Epithelial cell of proximal tubule (primary cell): Measurements from ENCODE around the gene NAGPA. TPM values are rescaled to one million over a fixed set of nuclear protein-coding genes. Genes with fewer than 3 reads are reported as not detected.

ENCODE experiments used
- DNase-seq: peaks from one replicate; pipeline ENCODE4 v3.0.0-alpha.2; 2011; ENCODE audit warnings: low read depth
- H3K4me3 ChIP-seq: 2 replicates; pipeline ENCODE4 v1.5.1; 2011; ENCODE audit warnings: low read depth, mild to moderate bottlenecking, low read length
- total RNA-seq: library from RNA; depleted of rRNA; stranded (reverse); fragments of >200 nt; gene quantifications from 2 replicates; pipeline ENCODE4 v1.2.3, GENCODE V29; 2015
- TF ChIP-seq, protein P1 (sequence below): conservative IDR thresholded peaks from 2 replicates; pipeline ENCODE4 v1.5.1; 2012; ENCODE audit warnings: low read depth, mild to moderate bottlenecking, low read length

NAGPA gene
- total RNA-seq, 1 donor from 2014 or later = 15.8 TPM

DNA sequence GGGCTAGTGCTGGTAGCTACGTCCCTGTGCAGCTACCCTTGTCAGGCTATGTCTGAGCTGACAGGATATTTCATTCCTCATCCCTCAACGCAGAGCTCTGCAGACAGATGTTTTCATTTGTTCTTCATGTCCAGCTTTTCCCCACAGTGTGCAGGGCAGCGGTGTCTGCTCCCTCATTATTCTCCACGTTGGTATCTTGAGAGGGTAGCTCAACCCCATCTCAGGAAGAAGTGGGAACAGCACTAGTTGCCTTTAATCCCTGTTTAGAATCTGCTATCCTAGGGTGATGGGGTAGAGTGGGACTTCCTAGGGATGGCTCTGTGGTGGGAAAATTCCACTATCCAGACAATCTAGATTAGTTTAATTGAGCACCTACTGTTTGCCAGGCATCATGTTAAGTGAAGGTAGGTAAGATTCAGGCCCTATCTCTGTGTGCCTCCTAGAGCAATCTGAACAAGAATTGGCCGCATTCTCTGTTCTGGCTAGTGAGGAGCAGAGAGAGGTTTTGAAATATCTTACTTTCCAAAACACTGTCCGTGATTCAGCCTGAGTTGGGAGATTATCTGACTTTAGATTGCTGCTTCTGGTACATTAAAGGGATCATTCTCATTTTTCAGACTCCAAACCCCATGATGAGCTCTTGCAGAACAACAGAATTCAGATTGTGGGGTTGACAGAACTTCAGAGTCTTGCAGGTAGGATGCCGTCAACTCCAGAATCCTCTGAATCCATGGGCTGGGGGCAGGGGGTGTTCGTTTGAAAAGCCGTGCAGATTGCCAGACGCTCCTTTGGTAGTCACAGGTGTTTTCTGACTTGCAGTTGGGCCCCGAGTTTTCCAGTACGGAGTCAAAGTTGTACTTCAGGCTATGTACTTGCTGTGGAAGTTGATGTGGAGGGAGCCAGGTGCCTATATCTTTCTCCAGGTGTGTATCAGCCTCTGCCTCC is 38.9 kb upstream of the NAGPA start:
- H3K4me3 ChIP-seq = peak overlapping the region; percentile 87
- no peak for DNase-seq
- TF ChIP-seq, protein P1, sequence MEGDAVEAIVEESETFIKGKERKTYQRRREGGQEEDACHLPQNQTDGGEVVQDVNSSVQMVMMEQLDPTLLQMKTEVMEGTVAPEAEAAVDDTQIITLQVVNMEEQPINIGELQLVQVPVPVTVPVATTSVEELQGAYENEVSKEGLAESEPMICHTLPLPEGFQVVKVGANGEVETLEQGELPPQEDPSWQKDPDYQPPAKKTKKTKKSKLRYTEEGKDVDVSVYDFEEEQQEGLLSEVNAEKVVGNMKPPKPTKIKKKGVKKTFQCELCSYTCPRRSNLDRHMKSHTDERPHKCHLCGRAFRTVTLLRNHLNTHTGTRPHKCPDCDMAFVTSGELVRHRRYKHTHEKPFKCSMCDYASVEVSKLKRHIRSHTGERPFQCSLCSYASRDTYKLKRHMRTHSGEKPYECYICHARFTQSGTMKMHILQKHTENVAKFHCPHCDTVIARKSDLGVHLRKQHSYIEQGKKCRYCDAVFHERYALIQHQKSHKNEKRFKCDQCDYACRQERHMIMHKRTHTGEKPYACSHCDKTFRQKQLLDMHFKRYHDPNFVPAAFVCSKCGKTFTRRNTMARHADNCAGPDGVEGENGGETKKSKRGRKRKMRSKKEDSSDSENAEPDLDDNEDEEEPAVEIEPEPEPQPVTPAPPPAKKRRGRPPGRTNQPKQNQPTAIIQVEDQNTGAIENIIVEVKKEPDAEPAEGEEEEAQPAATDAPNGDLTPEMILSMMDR = no peak

DNA sequence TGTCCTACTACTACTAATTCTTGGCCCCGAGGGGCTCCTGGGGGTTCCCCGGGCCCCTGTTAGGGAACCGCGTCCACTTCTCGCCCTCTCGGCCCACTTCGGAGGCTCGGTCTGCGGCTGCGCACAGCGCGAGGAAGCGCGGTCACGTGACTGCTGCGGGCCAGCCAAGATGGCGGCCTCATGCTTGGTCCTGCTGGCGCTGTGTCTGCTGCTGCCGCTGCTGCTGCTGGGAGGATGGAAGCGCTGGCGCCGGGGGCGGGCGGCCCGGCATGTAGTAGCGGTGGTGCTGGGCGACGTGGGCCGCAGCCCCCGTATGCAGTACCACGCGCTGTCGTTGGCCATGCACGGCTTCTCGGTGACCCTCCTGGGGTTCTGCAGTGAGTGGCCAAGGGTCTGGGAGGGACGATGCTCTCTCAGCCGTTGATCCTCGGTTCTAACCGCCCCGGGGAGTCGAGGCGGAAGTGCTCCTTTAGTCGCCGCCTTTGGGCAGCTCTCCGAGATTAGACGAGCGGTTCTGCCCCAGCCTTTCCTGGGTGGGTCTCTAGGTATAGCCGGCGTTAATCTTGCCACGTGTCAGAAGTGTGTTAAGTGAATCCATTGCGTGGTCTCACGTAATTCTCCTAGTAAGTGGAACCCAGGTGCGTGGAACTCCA is 38.1 kb upstream of the NAGPA start, which contains the start of gene ALG1:
ALG1 (plus strand) TSS at position 163 of the 653 bp plus-strand sequence; CDS start at position 170, 7 bp downstream.
- TF ChIP-seq, protein P1 = no peak
- DNase-seq = no peak
- peak within 1 kb of the TSS; percentile 87 for H3K4me3 ChIP-seq

DNA sequence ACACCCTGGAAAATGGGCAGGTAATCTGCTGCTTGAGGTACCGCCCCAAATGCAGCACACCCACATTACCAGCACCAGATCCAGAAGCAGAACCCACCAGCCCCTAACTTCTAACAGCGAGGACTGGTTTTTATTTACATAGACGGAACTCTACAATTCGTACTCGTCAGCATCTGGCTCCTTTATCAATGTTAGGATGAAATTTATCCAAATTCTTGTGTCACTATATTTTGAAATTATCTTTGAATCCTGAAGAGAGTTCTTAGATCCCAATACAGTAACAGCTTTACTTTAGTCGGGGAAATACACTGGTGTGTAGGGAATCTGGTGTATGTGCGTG is 37.6 kb upstream of the NAGPA start:
- TF ChIP-seq, protein P1 = no peak
- no peak for DNase-seq
- peak overlapping the region; percentile 87 for H3K4me3 ChIP-seq

DNA sequence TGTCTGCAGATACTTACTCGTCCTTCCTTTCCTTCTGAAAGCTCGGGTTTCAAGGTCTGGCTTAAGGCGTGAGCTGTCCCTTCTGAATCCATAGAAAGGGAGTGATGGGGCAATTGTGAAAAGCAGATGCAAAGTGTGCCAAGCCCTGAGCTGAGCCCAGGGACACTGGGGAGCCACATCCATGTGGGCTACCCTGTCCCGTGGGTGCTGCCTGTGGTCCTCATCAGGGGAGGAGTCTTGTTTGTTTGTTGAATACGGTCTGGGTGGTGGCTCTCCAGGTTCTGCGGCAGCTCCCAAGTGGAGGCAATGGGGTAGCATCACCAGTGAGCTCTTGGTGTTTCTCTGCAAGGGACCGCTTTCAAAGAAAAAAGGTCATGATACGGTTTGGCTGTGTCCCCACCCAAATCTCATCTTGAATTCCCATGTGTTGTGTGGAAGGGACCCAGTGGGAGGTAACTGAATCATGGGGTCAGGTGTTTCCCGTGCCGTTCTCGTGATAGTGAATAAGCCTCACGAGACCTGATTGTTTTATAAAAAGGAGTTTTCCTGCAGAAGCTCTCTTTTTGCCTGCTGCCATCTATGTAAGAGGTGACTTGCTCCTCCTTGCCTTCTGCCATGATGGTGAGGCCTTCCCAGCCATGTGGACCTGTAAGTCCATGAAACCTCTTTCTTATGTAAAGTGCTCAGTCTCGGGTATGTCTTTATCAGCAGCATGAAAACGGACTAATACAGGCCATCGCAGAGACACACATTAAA is 36.9 kb upstream of the NAGPA start:
- TF ChIP-seq, protein P1 = no peak
- no peak overlapping the region for H3K4me3 ChIP-seq
- DNase-seq = no peak

DNA sequence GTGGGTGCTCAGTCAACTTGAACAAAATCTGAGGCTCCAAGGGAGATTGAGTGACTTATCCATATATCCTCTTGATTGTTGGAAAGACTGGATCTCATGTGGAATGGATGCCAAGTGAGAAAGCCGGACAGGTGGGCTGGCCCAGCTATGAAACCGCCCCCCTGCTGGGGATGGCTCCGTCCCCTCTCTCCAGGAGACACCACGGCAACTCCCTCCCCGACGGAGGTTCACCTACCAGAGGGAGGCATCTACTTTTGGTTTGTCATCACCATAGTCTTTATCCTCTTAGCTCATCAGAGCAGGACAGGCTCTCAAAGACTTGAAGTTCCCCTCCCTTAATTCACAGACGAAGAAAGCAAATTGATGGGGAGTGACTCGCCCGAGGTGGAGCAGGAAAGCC is 36.1 kb upstream of the NAGPA start:
- no peak for DNase-seq
- TF ChIP-seq, protein P1 = no peak
- H3K4me3 ChIP-seq = no peak overlapping the region

DNA sequence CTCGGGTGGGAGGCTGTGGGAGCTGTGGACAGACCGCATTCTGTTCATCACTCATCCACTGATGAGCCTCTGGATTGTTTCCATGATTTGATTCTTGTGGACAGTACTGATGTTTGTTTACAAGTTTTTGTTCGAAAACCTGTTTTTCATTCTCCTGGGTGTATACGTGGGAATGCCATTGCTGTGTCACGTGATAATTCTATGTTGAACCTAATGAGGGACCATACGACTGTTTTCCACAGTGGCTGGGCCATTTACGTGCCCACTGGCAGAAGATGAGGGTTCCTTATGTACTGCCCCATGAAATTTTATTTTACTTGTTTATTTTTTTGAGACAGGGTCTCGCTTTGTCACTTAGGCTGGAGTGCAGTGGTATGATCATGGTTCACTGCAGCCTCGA is 35.3 kb upstream of the NAGPA start:
- DNase-seq = no peak
- TF ChIP-seq, protein P1 = no peak
- H3K4me3 ChIP-seq = no peak overlapping the region
